Stimulated activated naive CD4-positive, alpha-beta T cell treated with Interleukin-2 at 50 U/mL for 16 hours (primary cell): ENCODE results near the gene CRYL1.

Source experiments
- DNase-seq: peaks from one replicate; lab custom pipeline; 2025; lab: John Stamatoyannopoulos, UW

Gene CRYL1

GRCh38 chr13:20371825-20372224, 153.8 kb downstream of the CRYL1 start:
- no peak for DNase-seq

- no peak for DNase-seq
Measured at GRCh38 chr13:20370815-20371421, 154.7 kb downstream of the CRYL1 start.

DNA sequence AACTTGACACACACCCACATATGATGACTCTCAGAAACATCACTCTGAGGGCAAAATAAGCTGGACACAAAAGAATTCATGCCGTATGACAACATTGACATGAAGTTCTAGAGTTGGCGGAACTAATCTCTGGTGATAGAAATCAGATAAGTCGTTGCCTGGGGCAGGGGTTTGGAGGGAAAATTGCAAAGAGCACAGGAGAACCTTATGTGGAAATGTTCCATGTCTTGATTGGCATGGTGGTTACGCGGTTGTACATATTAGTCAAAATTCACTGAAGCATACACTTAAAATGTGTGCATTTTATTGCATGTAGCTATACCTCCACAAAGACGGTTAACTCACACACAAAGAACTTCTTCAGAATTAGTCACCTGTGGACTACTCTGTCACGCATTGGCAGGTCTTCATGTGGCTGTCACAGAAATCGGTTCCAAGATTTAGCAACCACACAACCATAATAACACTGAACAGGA, 155.7 kb downstream of the CRYL1 start:
- DNase-seq: no peak

DNA sequence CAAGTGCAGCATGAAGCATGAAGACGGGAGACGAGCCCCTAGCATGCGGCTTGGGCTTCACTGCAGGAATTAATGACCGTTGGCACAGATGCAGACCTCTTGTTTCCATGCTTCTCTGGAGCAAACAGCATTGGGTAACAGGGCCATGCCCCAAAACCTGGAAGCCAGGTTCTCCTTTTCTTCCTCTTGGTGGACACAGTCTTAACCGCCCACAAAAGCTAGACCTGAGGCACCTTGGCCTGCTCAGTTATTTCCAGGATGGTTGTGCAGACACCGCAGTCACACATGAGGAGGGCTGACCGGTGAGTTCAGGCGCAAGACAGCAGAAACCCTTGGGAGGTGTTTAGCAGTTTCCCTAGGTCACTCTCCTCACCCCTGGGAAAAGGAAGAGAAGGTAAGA, 159.6 kb downstream of the CRYL1 start:
- DNase-seq: no peak

DNA sequence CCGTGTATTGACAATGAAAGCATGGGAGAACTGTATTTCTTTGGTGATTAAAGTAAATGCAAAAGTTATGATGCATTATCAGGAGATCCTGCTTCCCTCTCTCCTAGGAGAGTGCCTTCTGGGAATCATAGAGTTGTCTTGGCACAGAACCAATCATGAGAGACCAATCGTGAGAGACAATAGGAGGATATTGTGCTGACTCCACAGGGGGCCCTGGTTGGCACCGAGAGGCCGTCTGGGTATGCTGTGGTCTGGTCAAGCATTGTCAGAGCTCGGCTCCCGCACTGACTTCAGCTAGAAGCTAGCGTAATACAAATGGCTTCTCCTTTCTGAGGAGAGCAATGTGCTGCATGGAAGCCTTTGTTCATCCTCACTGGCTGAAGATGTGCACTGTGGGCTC, 162.1 kb downstream of the CRYL1 start:
- DNase-seq: no peak

DNA sequence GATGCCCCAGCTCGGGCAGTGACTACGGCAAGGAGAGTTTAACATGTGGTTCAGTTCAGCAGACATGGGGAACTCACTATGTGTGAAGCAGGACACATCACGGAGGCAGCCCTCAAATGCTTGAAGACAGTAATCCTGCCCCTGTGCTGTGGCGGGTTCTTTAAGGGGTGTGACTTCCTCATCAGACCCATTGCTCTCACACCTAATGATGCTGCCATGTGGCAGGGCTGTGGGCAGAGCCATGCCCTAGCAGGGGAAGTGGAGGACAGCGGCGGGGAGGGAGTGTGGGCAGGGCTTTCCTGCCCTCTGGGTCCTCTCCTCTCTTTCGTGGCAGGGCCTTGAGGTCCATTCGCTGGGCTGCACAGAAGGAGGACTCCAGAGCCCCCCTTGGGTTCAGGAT, 162.5 kb downstream of the CRYL1 start:
- no peak for DNase-seq

DNA sequence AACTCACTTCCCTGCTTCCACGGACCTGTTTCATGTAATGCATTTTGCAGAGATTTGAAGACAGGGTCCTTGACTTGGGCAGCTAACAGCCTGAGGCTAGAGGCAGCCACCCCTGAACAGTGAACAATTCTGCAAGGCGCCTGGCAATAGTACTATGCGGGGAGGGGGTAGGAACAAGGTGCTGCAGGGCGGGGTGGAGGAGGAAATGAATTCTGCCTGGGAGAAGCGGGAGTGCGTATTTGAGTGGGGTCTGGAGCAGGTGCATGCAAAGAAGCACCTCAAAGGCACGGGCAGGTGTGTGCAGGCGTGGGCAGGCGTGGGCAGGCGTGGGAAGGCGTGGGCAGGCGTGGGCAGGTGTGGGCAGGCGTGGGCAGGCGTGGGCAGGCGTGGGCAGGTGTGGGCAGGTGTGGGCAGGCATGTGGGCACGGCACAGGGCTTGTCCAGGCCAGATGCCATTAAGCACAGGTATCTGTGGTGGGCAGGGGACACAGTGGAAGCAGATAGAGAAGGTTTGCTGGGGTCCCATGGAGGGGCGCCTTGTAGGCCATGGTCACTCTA, 163.1 kb downstream of the CRYL1 start:
- DNase-seq: no peak

- DNase-seq: no peak
Measured at GRCh38 chr13:20360835-20361412, 164.7 kb downstream of the CRYL1 start.

- no peak for DNase-seq
Measured at GRCh38 chr13:20360041-20360491, 165.6 kb downstream of the CRYL1 start.

DNA sequence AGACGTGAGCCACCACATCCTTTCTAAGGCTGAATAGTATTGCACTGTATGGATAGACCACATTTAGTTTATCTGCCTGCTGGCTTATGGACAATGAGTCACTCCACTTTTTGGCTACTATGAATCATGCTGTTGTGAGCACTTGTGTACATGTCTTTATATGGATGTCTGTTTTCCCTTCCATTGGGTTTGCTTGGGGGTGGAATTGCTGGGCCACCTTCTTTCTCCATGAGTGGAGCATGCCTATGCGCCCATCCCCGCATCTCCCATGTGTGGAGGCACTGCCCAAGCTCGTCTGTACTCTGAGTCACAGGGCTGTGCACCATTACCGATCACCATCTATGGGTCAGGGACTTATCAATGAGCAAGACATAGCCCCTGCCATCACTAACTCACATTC, 166.3 kb downstream of the CRYL1 start:
- no peak for DNase-seq

DNA sequence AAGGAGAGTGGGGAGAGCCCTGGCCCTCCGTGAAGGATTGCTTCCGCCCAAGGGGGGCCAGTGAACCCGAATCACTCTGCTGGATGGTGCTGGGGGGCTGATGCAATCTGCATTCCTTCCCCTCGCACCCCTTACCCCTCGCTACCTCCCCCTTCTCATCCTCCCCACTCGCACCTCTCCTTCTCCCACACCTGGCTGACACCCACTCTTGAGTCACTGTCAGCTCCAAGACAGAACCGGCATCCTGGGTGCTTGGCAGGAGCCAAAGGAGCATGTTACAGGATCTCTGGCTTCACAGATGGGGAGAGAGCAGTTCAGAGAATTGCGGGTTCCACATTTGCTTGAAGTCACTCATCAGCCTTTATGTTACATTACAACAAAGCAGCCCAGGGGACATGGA, 167.6 kb downstream of the CRYL1 start:
- DNase-seq: no peak

DNA sequence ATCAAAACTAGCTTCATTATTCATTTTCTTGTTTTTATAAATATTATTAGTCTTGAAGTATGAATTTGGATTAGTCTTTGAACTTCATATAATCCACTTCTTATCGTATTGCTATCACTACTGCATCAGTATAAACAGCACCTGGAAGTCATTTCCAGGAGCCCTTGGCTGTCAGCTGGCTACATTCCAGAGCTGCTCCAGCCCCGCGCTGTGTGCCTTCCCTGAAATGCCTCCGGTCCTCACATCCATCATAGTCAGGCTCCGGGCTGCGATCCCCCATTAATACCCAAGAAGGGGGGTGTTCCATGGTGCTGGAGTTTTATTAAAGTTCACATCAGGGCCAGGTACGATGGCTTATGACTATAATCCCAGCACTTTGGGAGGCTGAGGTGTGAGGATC, 169.2 kb downstream of the CRYL1 start:
- no peak for DNase-seq

DNA sequence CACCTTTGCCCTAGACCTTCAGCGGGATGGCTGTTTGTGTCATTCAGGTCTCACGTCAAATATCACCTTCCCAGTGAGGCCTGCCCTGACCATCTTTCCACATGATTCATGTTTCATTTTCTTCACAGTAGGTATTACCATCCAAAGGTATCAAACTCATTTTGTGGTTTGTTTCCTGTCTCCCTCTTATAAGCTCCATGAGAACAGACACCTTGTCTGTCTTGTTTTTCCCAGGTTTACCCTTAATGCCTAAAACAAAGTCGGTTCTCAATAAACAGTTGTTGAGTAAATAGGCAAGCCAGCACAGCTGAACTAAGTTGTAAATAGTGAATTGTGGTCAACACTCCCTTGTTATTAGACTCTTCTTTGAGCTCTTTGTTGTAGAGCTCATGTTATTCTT, 170.9 kb downstream of the CRYL1 start:
- DNase-seq: no peak

GRCh38 chr13:20353973-20354372, 171.7 kb downstream of the CRYL1 start:
- DNase-seq: no peak
